ENCODE data around the gene CNST.
"Not testable (repeated sequence)": the region's sequence is repeated elsewhere in the genome, so short reads cannot be mapped to it uniquely, and the experiment has no call there.

The CNST gene

GRCh38 chr1:246678816-246679793, 112.8 kb downstream of the CNST start:
- DNase-seq (ENCODE audit: low read depth in 2 of 2): no peak

- no peak for DNase-seq (ENCODE audit: low read depth in 2 of 2)
Measured at GRCh38 chr1:246679794-246680177, 113.5 kb downstream of the CNST start.

GRCh38 chr1:246680190-246680589, 113.9 kb downstream of the CNST start:
- no peak for DNase-seq (ENCODE audit: low read depth in 2 of 2)

GRCh38 chr1:246680696-246681130, 114.5 kb downstream of the CNST start:
- no peak for DNase-seq (ENCODE audit: low read depth in 2 of 2)

GRCh38 chr1:246681900-246682895, 115.9 kb downstream of the CNST start:
- no peak for DNase-seq (ENCODE audit: low read depth in 2 of 2)

- no peak for DNase-seq (ENCODE audit: low read depth in 2 of 2)
Measured at GRCh38 chr1:246683521-246683920, 117.3 kb downstream of the CNST start.

GRCh38 chr1:246687002-246687401, 120.7 kb downstream of the CNST start:
- DNase-seq (ENCODE audit: low read depth in 2 of 2): no peak

- peak; percentile 52 to 56 for DNase-seq (ENCODE audit: low read depth in 2 of 2)
Measured at GRCh38 chr1:246689409-246690008, 123.3 kb downstream of the CNST start.

GRCh38 chr1:246690100-246690499, 123.8 kb downstream of the CNST start:
- DNase-seq (ENCODE audit: low read depth in 2 of 2): no peak

- no peak for DNase-seq (ENCODE audit: low read depth in 2 of 2)
Measured at GRCh38 chr1:246691622-246692495, 125.6 kb downstream of the CNST start.

GRCh38 chr1:246694213-246694895, 128.1 kb downstream of the CNST start:
- not testable (repeated sequence) for DNase-seq (ENCODE audit: low read depth in 2 of 2)

GRCh38 chr1:246695136-246695535, 128.9 kb downstream of the CNST start:
- DNase-seq (ENCODE audit: low read depth in 2 of 2): no peak

- DNase-seq (ENCODE audit: low read depth in 2 of 2): no peak
Measured at GRCh38 chr1:246695666-246696065, 129.4 kb downstream of the CNST start.

- no peak for DNase-seq (ENCODE audit: low read depth in 2 of 2)
Measured at GRCh38 chr1:246698466-246699094, 132.3 kb downstream of the CNST start.

- peak; percentile 88 to 89 for DNase-seq (ENCODE audit: low read depth in 2 of 2)
Measured at GRCh38 chr1:246699095-246699735, 133.0 kb downstream of the CNST start.

GRCh38 chr1:246703581-246703980, 137.3 kb downstream of the CNST start:
- DNase-seq (ENCODE audit: low read depth in 2 of 2): no peak

- DNase-seq (ENCODE audit: low read depth in 2 of 2): peak; percentile 94 to 95
Measured at GRCh38 chr1:246705368-246705767, 139.1 kb downstream of the CNST start.

GRCh38 chr1:246708166-246708565, 141.9 kb downstream of the CNST start:
- DNase-seq (ENCODE audit: low read depth in 2 of 2): no peak

- no peak for DNase-seq (ENCODE audit: low read depth in 2 of 2)
Measured at GRCh38 chr1:246709196-246709595, 142.9 kb downstream of the CNST start.

All from fibroblast of skin of left quadriceps (primary cell).